HG02870 (cell line): Measurements from ENCODE around the gene FDX2.
"Not testable (repeated sequence)": the region's sequence is repeated elsewhere in the genome, so short reads cannot be mapped to it uniquely, and the experiment has no call there.

Experiments
- ATAC-seq: cut with Tn5 transposase; IDR thresholded peaks from one replicate; pipeline ENCODE4 v1.9.1; 2021; ENCODE audit warnings: mild to moderate bottlenecking, moderate library complexity; ENCODE audit not compliant: unreplicated experiment

Gene FDX2

GRCh38 chr19:10315335-10316214 is at the start of gene FDX2:
FDX2 (minus strand) TSS chr19:10316015; CDS start chr19:10315996, 19 bp downstream.
- ATAC-seq: peak; percentile 54

- no peak for ATAC-seq
Measured at GRCh38 chr19:10365518-10365917, 49.7 kb upstream of the FDX2 start.

GRCh38 chr19:10364644-10365043 is 48.8 kb upstream of the FDX2 start:
- no peak for ATAC-seq

GRCh38 chr19:10363789-10364281 is 48.0 kb upstream of the FDX2 start:
- no peak for ATAC-seq

GRCh38 chr19:10362259-10362658 is 46.4 kb upstream of the FDX2 start:
- no peak for ATAC-seq

- no peak for ATAC-seq
Measured at GRCh38 chr19:10361569-10362011, 45.8 kb upstream of the FDX2 start.

GRCh38 chr19:10356431-10356830 is 40.6 kb upstream of the FDX2 start:
- no peak for ATAC-seq

- no peak for ATAC-seq
Measured at GRCh38 chr19:10353793-10354391, 38.1 kb upstream of the FDX2 start.

GRCh38 chr19:10352764-10353671 is 37.2 kb upstream of the FDX2 start:
- ATAC-seq: no peak

GRCh38 chr19:10346509-10346908 is 30.7 kb upstream of the FDX2 start:
- ATAC-seq: no peak

GRCh38 chr19:10344780-10345179 is 29.0 kb upstream of the FDX2 start:
- ATAC-seq: no peak

GRCh38 chr19:10343495-10343894 is 27.7 kb upstream of the FDX2 start:
- no peak for ATAC-seq

- no peak for ATAC-seq
Measured at GRCh38 chr19:10339977-10340376, 24.2 kb upstream of the FDX2 start.

GRCh38 chr19:10339380-10339960 is 23.7 kb upstream of the FDX2 start, which contains the start of gene ICAM3:
ICAM3 (minus strand) TSS chr19:10339624; CDS start chr19:10339614, 10 bp downstream.
- ATAC-seq: no peak

- ATAC-seq: no peak
Measured at GRCh38 chr19:10338940-10339339, 23.1 kb upstream of the FDX2 start.

GRCh38 chr19:10336725-10337124 is 20.9 kb upstream of the FDX2 start:
- ATAC-seq: not testable (repeated sequence)

GRCh38 chr19:10335352-10335985 is 19.7 kb upstream of the FDX2 start:
- ATAC-seq: no peak

GRCh38 chr19:10334588-10335351 is 19.0 kb upstream of the FDX2 start:
- ATAC-seq: no peak
